ENCODE data around the gene ZPBP2.

- TF ChIP-seq CTCF (conservative IDR thresholded peaks at IDR 0.05) = no peak
- no peak for TF ChIP-seq ZFX (IDR thresholded peaks at IDR 0.05)
Measured at GRCh38 chr17:39889200-39889599, 21.2 kb downstream of the ZPBP2 start.

All from C4-2B (cell line).